ENCODE results near the gene PDK2. TPM values are rescaled to one million over a fixed set of nuclear protein-coding genes. Genes with fewer than 3 reads are reported as not detected.

The PDK2 gene
- total and polyA plus RNA-seq, 2 of the 4 experiments (the other 2 are of a cell fraction), result 26.7 to 104 TPM

DNA sequence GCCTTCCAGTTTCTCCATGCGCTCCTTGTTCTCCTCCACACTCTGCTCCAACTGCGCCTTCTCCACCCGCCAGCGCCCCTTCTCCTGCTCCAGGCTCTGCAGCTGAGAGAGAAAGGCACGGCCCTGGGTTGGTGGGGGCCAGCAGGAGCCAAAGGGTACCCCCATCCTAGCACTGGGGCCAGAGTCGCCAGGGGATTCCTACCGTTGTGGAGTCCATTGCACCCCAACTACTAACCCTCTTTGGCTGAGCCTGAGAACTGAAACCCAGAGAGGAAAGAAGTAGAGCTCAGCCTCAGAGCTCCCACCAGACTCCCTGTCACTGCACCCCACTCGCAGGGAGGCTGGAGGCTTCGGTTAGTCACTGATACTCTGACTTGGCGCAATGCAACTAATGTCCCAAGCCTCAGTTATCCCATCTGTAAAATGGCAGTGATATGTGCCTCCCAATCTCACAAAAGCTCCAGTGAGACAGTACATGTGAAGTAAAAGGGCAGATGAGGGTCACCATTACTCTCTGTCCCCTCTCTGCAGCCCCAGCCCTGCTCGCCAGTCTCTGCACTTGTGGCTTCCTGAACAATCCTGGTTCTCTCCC, 41.0 kb downstream of the PDK2 start:
- Histone ChIP-seq H3K4ac (ENCODE audit: low read depth, low read length) (no peak overlapping the region), H3K9ac (ENCODE audit: low read depth, low read length) (no peak overlapping the region), H3K27ac (ENCODE audit: insufficient read depth, low read length) (no peak overlapping the region), H3K23ac (ENCODE audit: low read depth, low read length) (no peak overlapping the region), H3K9me3 (ENCODE audit: control insufficient read depth, insufficient read depth, low read length) (no peaks in the 10 kb centered on the region), H2AFZ (replicated peaks; ENCODE audit: low read length, poor library complexity) (no peak overlapping the region), H3K4me2 (ENCODE audit: low read depth, low read length) (no peak overlapping the region), H3K79me1 (ENCODE audit: low read depth in 1 of 2, low read length in 2 of 2) (peaks cover 30 to 71% of the 10 kb centered on the region in 2 experiments), H4K8ac (ENCODE audit: low read depth in 2 of 2, low read length in 2 of 2) (no peak overlapping the region), H2AK9ac (replicated peaks; ENCODE audit: low read depth, low read length, poor library complexity) (no peak overlapping the region), H4K91ac (ENCODE audit: insufficient read depth, low read depth, low read length) (no peak overlapping the region), H3K4me3 (ENCODE audit: insufficient read depth, low read depth, low read length) (no peak overlapping the region), H3K27me3 (ENCODE audit: control insufficient read depth, insufficient read depth, low read length) (no peaks in the 10 kb centered on the region), H3K14ac (replicated peaks; ENCODE audit: low read depth, low read length) (no peak overlapping the region), H2BK5ac (ENCODE audit: low read depth, low read length, poor library complexity, severe bottlenecking) (no peak overlapping the region), H2AK5ac (ENCODE audit: low read depth, low read length) (no peak overlapping the region), H2BK20ac (ENCODE audit: low read depth, low read length) (no peak overlapping the region), H3K4me1 (ENCODE audit: control insufficient read depth, insufficient read depth, low read length) (peaks cover 13% of the 10 kb centered on the region), H4K5ac (ENCODE audit: low read depth, low read length) (no peak overlapping the region), H3K9me1 (ENCODE audit: insufficient read depth, low read length) (peaks cover 6% of the 10 kb centered on the region), H2BK15ac (ENCODE audit: low read depth, low read length) (no peak overlapping the region), H2BK120ac (ENCODE audit: low read depth, low read length) (no peak overlapping the region), H3K18ac (ENCODE audit: low read depth, low read length) (no peak overlapping the region), H3K36me3 (ENCODE audit: control insufficient read depth, insufficient read depth, low read length) (peaks cover 66% of the 10 kb centered on the region), H3K56ac (ENCODE audit: extremely low read depth, insufficient read depth, low read length) (no peak overlapping the region), H4K20me1 (ENCODE audit: insufficient read depth, low read length) (peaks cover 56% of the 10 kb centered on the region)
- no peak for DNase-seq
- ChIA-PET POLR2A (ENCODE audit: unreplicated experiment) (interaction anchor here (0.6 kb wide), 1 partner anchor 278 kb away, joined by 4 read pairs; no protein-coding TSS in a partner anchor), CTCF (interaction anchor here (0.9 kb wide), 1 partner anchor 42 kb away, joined by 3 read pairs; no protein-coding TSS in a partner anchor)
- 95% methylated on average over 7 of the region's 11 CpGs; no CpG with 5 or more reads in 1 of the 2 experiments for WGBS, 2 experiments (ENCODE audit: extremely low coverage in 2 of 2, insufficient read length in 1 of 2)
- TF ChIP-seq MAFK (IDR thresholded peaks at IDR 0.05; ENCODE audit: low read depth, low read length), result no peak
- TF ChIP-seq RFX5 (IDR thresholded peaks at IDR 0.05; ENCODE audit: low read depth, low read length), result no peak
- no peak for TF ChIP-seq FOS (IDR thresholded peaks at IDR 0.05; ENCODE audit: low read depth, low read length)
- no peak for TF ChIP-seq CHD1 (IDR thresholded peaks at IDR 0.05; ENCODE audit: low read depth, low read length)
- no peak for TF ChIP-seq RAD21 (IDR thresholded peaks at IDR 0.05; ENCODE audit: low read length)
- TF ChIP-seq, protein P1, sequence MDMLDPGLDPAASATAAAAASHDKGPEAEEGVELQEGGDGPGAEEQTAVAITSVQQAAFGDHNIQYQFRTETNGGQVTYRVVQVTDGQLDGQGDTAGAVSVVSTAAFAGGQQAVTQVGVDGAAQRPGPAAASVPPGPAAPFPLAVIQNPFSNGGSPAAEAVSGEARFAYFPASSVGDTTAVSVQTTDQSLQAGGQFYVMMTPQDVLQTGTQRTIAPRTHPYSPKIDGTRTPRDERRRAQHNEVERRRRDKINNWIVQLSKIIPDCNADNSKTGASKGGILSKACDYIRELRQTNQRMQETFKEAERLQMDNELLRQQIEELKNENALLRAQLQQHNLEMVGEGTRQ (IDR thresholded peaks at IDR 0.05; ENCODE audit: low read depth, low read length), result no peak
- no peak for TF ChIP-seq MAZ (IDR thresholded peaks at IDR 0.05; ENCODE audit: borderline replicate concordance, low read depth, low read length)
- no peak for TF ChIP-seq MXI1 (IDR thresholded peaks at IDR 0.05; ENCODE audit: borderline replicate concordance, low read depth, low read length)
- no peak for TF ChIP-seq CEBPB (IDR thresholded peaks at IDR 0.05; ENCODE audit: low read depth, low read length)
- TF ChIP-seq, protein P2, sequence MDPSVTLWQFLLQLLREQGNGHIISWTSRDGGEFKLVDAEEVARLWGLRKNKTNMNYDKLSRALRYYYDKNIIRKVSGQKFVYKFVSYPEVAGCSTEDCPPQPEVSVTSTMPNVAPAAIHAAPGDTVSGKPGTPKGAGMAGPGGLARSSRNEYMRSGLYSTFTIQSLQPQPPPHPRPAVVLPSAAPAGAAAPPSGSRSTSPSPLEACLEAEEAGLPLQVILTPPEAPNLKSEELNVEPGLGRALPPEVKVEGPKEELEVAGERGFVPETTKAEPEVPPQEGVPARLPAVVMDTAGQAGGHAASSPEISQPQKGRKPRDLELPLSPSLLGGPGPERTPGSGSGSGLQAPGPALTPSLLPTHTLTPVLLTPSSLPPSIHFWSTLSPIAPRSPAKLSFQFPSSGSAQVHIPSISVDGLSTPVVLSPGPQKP (IDR thresholded peaks at IDR 0.05; ENCODE audit: borderline replicate concordance, low read depth, low read length), result no peak
- TF ChIP-seq SMC3 (IDR thresholded peaks at IDR 0.05; ENCODE audit: low read depth, low read length), result no peak
- TF ChIP-seq RCOR1 (IDR thresholded peaks at IDR 0.05; ENCODE audit: insufficient replicate concordance, low read length), result no peak
- TF ChIP-seq BHLHE40 (IDR thresholded peaks at IDR 0.05; ENCODE audit: low read depth, low read length), result no peak
- no peak for TF ChIP-seq POLR2A (IDR thresholded peaks at IDR 0.05; ENCODE audit: low read depth, low read length)
- no peak for TF ChIP-seq NFE2L2 (IDR thresholded peaks at IDR 0.05; ENCODE audit: low read depth, low read length)
- dilution Hi-C loops (cut with HindIII; ENCODE audit: low sequenced_read_pairs, unreplicated experiment), result no loop called here
- no TSS peak for BruUV-seq (replicated peaks)
- no peak for ATAC-seq (ENCODE audit: low read depth)
- in situ Hi-C loops (cut with MboI; ENCODE audit: low sequenced_read_pairs), result no loop called here
- intact Hi-C loops (cut with micrococcal nuclease), result no loop called here
